Muscle layer of colon (tissue), 2 donors: ENCODE measurements around the gene GREB1.

Source experiments
- H3K27ac ChIP-seq: one replicate; pipeline ENCODE4 v1.7.0; 2013; ENCODE audit warnings: low read depth, mild to moderate bottlenecking, low read length, moderate library complexity
- H3K27me3 ChIP-seq, 2 donors: one replicate each; pipeline ENCODE4 v1.7.0; 2013; ENCODE audit warnings: low read length in 2 of 2, mild to moderate bottlenecking in 2 of 2; ENCODE audit not compliant: insufficient read depth in 2 of 2, control insufficient read depth in 1 of 2
- H3K36me3 ChIP-seq: one replicate; pipeline ENCODE4 v1.7.0; 2013; ENCODE audit warnings: mild to moderate bottlenecking, low read length; ENCODE audit not compliant: insufficient read depth
- H3K4me1 ChIP-seq: one replicate; pipeline ENCODE4 v1.7.0; 2013; ENCODE audit warnings: mild to moderate bottlenecking, low read length; ENCODE audit not compliant: insufficient read depth
- H3K4me3 ChIP-seq, 2 donors: one replicate each; pipeline ENCODE4 v1.7.0; 2013; ENCODE audit warnings: low read length in 2 of 2, low read depth in 1 of 2, mild to moderate bottlenecking in 1 of 2, moderate library complexity in 1 of 2
- H3K9ac ChIP-seq: one replicate; pipeline ENCODE4 v1.7.0; 2013; ENCODE audit warnings: low read length
- H3K9me3 ChIP-seq: one replicate; pipeline ENCODE4 v1.7.0; 2013; ENCODE audit warnings: mild to moderate bottlenecking, low read length
- donor health status: abdominal sarcoma.
- donor health status: Adenocarcinoma of cecum.

Gene GREB1

DNA sequence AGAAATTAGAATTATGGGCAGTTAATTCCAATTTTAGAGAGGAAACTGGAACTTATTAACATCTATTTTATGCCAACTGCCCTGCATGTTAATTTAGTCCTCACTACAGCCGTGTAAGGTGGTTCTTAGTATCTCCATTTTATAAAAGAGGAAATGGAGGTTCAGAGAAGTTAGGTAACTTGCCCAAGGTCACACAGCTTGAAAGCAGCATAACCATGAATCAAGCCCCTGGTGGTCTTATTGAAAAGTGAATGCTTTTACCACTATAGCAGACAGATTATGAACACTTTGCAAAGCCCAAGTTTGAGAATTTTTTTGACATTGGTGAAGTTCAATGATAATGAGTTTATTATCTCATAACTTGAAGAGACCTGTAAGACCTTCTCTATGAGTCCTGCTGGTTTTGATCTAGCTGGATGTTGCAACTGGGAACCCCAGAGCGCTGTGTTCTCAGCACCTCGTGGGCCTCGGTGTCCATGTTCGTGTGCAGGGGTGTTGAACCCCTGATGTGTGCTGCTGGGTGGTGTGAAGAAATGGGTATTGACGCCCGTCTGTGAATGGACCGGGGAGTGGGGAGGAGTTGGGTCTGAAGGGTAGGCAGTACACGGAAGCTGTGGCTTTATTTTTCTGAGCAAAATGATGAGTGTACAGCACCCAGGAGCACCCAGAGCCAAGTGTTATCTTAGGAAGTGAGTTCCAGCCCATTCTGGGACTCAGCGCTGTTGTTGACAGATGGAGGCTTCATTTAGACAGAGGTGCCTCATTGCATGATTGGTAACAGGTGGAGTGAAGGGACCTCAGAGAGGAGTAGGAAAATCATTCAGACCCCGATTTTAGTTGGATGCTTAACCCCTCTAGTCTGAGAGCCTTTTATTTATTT lies 9.7 kb downstream of the GREB1 start:
- Histone ChIP-seq H3K27ac (no peak overlapping the region), H3K27me3 (no peaks in the 10 kb centered on the region), H3K9ac (no peak overlapping the region), H3K4me1 (no peaks in the 10 kb centered on the region), H3K4me3 (no peak overlapping the region), H3K36me3 (no peaks in the 10 kb centered on the region), H3K9me3 (no peaks in the 10 kb centered on the region)

GRCh38 chr2:11546072-11546471 lies 12.2 kb downstream of the GREB1 start:
- no peak overlapping the region for H3K4me3 ChIP-seq

DNA sequence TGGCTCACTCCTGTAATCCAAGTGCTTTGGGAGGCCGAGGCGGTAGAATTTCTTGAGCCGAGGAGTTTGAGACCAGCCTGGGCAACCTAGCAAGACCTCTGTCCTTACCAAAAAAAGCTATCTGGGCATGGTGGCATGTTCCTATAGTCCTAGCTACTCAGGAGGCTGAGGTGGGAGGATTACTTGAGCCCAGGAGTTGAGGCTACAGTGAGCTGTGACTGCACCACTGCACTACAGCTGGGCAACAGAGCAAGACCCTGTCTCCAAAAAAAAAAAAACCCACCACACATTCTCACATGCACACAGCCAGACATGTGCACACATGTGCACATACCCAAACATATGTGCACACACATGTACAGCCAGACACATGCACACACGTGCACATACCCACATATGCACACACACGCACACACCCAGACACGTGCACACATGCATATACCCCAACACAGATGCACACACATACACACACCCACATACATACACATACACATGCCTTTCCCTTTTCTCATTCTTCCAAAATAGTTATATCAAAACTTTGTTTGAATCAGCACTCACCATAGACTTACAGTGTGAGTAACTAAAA lies 14.2 kb downstream of the GREB1 start:
- H3K9me3 ChIP-seq = no peaks in the 10 kb centered on the region
- H3K4me3 ChIP-seq = no peak overlapping the region
- no peaks in the 10 kb centered on the region for H3K27me3 ChIP-seq
- H3K9ac ChIP-seq = no peak overlapping the region
- H3K36me3 ChIP-seq = no peaks in the 10 kb centered on the region
- no peaks in the 10 kb centered on the region for H3K4me1 ChIP-seq
- H3K27ac ChIP-seq = no peak overlapping the region

More at GRCh38 chr2:11546072-11546471, 12.2 kb downstream of the GREB1 start:
- H3K27me3 ChIP-seq = no peaks in the 10 kb centered on the region
- H3K9me3 ChIP-seq = no peaks in the 10 kb centered on the region
- no peak overlapping the region for H3K9ac ChIP-seq
- H3K27ac ChIP-seq = no peak overlapping the region
- no peaks in the 10 kb centered on the region for H3K36me3 ChIP-seq
- no peaks in the 10 kb centered on the region for H3K4me1 ChIP-seq

GRCh38 chr2:11550302-11550701 lies 16.5 kb downstream of the GREB1 start:
- no peak overlapping the region for H3K9ac ChIP-seq
- H3K27ac ChIP-seq = no peak overlapping the region
- H3K4me1 ChIP-seq = no peaks in the 10 kb centered on the region
- H3K9me3 ChIP-seq = no peaks in the 10 kb centered on the region
- H3K4me3 ChIP-seq = no peak overlapping the region
- no peaks in the 10 kb centered on the region for H3K36me3 ChIP-seq
- H3K27me3 ChIP-seq = no peaks in the 10 kb centered on the region

DNA sequence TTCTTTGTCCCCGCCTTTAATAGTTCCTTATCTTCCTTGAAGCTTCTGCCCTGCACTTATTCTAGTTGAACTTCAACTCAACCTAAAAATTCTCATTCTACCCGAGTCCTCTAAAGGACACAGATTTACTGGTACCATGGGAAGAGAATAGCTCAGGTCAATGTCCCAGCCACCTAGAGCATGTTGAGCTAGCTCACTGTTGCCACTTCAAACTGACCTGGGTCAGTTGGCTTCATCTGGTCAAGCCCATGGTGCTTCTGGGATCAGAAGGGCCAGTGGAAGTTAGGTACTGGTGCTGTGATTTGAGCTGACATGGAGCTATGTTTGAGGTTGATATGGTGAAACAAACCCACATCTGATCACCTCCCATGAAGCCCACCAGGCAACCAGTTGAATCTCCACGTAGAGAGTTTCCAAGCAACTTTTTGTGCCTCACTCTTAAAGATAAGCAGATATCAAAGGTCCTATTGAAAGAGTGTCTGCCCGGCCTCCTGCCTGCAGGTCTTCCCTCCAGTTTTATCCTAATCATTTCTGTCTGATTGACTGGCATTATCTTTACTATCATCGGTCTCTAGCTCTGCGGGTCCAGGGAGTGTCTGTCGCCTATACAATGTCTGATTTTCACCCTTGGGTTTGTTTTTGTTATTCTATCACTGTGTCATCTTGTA lies 17.2 kb downstream of the GREB1 start:
- no peaks in the 10 kb centered on the region for H3K4me1 ChIP-seq
- H3K36me3 ChIP-seq = no peaks in the 10 kb centered on the region
- no peak overlapping the region for H3K9ac ChIP-seq
- no peaks in the 10 kb centered on the region for H3K27me3 ChIP-seq
- H3K4me3 ChIP-seq = no peak overlapping the region
- no peak overlapping the region for H3K27ac ChIP-seq
- no peaks in the 10 kb centered on the region for H3K9me3 ChIP-seq

- H3K27ac ChIP-seq = no peak overlapping the region
Measured at GRCh38 chr2:11551569-11552259, 17.9 kb downstream of the GREB1 start.

DNA sequence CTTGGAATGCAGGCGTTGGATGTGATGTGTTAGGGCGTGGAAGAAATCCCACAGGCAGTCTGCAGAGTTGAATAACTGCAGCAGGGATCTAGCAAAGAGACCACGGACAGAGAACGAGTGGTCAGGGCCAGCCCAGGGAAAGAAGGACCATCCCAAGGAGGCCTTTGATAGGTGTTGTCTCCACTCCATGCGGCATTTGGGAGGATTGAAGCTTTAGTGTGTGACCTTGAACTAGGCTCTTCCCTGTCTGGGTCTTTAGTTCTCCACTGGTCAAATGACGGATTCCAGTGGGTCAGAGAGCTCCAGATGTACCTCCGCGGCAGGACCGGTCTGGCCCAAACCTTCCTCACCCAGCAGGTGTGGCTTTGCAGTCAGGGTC lies 18.4 kb downstream of the GREB1 start:
- H3K27ac ChIP-seq = no peak overlapping the region
- H3K27me3 ChIP-seq = peaks cover 0 to 6% of the 10 kb centered on the region in 2 donors
- H3K4me1 ChIP-seq = no peaks in the 10 kb centered on the region
- H3K36me3 ChIP-seq = no peaks in the 10 kb centered on the region
- no peak overlapping the region for H3K9ac ChIP-seq
- no peaks in the 10 kb centered on the region for H3K9me3 ChIP-seq
- H3K4me3 ChIP-seq = no peak overlapping the region

More at GRCh38 chr2:11551569-11552259, 17.9 kb downstream of the GREB1 start:
- H3K4me3 ChIP-seq = no peak overlapping the region
- H3K27me3 ChIP-seq = peaks cover 0 to 4% of the 10 kb centered on the region in 2 donors
- no peaks in the 10 kb centered on the region for H3K4me1 ChIP-seq
- H3K36me3 ChIP-seq = no peaks in the 10 kb centered on the region
- H3K9ac ChIP-seq = no peak overlapping the region
- no peaks in the 10 kb centered on the region for H3K9me3 ChIP-seq

DNA sequence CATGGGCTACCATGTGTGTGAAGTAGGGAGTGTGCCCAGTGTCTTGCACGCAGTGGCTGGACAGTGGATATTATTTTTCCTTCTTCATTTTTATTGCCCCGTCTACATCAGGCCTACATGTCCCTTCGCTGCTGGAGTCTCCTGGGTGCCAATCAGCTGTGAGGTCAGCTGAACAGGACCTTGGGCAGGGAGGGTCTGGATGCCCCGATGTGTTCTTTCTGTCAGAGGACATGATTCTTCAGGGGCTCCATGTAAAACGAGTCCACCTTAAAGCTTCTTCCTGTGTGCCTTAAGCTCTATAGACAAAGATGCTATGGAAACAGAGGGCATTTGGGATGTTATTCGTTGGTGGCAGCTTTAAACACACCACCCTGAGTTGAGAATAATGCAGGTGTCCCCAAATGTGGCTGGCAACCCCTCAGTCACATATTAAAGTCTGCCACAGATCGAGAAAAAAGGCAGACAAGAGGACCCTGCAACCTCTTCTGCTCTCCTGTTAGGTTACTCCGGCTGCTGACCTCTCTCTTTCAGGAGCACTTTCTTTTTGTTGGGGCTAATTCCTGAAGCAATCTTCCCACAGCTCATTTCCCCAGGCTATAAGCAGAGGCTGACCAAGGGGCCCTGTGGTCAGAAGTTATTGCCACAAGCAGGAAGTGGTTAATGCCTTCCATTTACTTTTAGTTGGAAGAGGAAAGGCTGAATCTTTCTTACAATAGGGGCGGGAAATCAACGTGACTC lies 20.0 kb downstream of the GREB1 start:
- Histone ChIP-seq H3K4me1 (no peaks in the 10 kb centered on the region), H3K36me3 (no peaks in the 10 kb centered on the region), H3K27ac (no peak overlapping the region), H3K9ac (no peak overlapping the region), H3K27me3 (peaks cover 0 to 6% of the 10 kb centered on the region in 2 donors), H3K4me3 (no peak overlapping the region), H3K9me3 (no peaks in the 10 kb centered on the region)

GRCh38 chr2:11554399-11554716 lies 20.5 kb downstream of the GREB1 start:
- Histone ChIP-seq H3K4me1 (no peaks in the 10 kb centered on the region), H3K4me3 (no peak overlapping the region), H3K9ac (no peak overlapping the region), H3K9me3 (no peaks in the 10 kb centered on the region), H3K27ac (no peak overlapping the region), H3K36me3 (no peaks in the 10 kb centered on the region), H3K27me3 (peaks cover 0 to 7% of the 10 kb centered on the region in 2 donors)

GRCh38 chr2:11556101-11556806 lies 22.4 kb downstream of the GREB1 start:
- Histone ChIP-seq H3K36me3 (no peaks in the 10 kb centered on the region), H3K27ac (no peak overlapping the region), H3K9me3 (no peaks in the 10 kb centered on the region), H3K4me3 (no peak overlapping the region), H3K27me3 (peaks cover 0 to 13% of the 10 kb centered on the region in 2 donors), H3K4me1 (no peaks in the 10 kb centered on the region), H3K9ac (no peak overlapping the region)
